Measurements from ENCODE around the gene PCGF1.
"Not testable (repeated sequence)": the region's sequence is repeated elsewhere in the genome, so short reads cannot be mapped to it uniquely, and the experiment has no call there.

GRCh38 chr2:74460187-74460586 is 47.3 kb downstream of the PCGF1 start:
- TF ChIP-seq POLR2A (IDR thresholded peaks at IDR 0.05; ENCODE audit: low read depth, low read length); POLR2AphosphoS5 (IDR thresholded peaks at IDR 0.05; ENCODE audit: low read depth, low read length); TAF1 (IDR thresholded peaks at IDR 0.05; ENCODE audit: borderline replicate concordance, low read depth, low read length): not testable (repeated sequence)
